ENCODE results near the gene SLC6A18.
A peak's percentile ranks its signal among the peaks of the same experiment; 100 is the strongest.

The SLC6A18 gene

DNA sequence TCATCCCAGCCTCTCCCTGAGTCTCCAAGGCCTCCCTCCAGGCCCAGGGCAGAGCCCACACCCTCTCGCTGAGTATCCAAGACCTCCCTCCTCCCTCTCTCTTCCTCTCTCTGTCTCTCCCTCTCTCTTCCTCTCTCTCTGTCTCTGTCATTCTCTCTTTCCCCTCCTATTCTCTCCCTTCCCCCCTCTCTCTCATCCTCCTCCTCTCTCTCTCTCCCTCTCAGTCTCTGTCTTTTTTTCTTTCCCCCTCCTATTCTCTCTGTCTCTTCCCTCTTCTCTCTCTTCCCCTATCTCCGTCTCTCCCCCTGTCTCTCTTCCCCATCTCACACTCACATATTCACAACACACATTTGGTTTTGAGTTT is 15.7 kb upstream of the SLC6A18 start:
- in situ Hi-C loops (cut with HindIII; ENCODE audit: low pct_unique_long_range_greater_than_20kb, low sequenced_read_pairs): no loop called here
- TF ChIP-seq JUND (IDR thresholded peaks at IDR 0.05; ENCODE audit: low read depth): no peak
- no peak for DNase-seq (ENCODE audit: low read depth in 1 of 2, low spot score in 1 of 2)

DNA sequence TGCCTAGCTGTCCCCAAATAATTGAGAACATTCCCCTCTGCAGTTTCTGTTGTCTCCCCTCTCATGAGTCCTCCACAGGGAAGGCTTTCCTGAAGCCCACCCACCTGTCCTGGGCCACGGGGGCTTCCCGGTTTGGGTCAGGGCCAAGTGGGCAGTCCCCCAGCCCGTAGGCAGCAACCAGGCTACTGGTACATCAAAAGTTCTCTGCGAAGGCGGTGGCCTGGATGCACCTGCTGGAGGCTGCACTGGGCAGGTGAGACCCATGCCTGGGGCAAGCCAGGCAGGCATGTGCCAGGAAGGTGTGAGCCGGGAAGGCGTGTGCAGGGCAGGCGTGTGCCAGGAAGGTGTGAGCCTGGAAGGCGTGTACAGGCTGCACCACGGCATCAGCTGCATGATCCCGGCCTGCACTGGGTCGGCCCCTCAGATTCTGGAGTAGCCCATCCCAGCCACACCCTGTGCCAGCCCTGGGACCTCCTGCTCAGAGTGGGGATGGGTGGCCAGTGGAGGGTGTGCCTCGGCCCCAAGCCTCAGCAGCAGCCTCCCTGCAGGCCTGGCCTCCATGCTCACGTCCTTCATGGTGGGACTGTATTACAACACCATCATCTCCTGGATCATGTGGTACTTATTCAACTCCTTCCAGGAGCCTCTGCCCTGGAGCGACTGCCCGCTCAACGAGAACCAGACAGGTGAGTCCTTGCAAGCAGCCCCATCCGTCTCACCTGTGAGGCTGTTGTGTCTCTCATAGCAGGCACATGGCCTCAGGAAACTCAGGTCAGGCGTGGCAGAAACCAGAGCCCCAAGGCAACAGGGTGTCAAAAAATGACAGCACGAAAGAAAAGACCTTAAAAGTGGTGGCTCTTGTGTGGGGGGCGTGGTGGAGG is 15.0 kb upstream of the SLC6A18 start:
- TF ChIP-seq JUND (IDR thresholded peaks at IDR 0.05; ENCODE audit: low read depth): no peak
- in situ Hi-C loops (cut with HindIII; ENCODE audit: low pct_unique_long_range_greater_than_20kb, low sequenced_read_pairs): no loop called here
- peak; percentile 71 to 72 for DNase-seq (ENCODE audit: low read depth in 1 of 2, low spot score in 1 of 2)

DNA sequence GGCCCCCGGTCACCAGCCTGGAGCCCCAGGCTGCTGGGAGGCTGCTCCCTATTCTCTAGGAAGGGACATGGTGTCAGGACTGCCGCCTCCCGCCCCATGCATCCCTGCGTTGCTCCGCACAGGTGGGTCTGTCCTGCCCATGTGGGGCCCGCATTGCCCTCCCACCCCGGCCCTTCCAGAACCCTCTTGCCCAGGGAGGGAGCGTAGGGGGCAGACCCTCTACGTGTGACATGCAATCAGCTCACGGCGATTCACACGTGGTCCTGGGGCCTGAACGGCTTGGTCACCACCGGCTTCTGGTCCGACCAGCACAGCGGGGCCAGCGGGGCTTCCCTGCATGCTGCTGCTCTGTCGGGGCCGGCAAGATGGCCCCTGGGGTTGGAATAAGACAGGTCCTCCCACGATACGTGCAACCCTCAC is 14.3 kb upstream of the SLC6A18 start:
- in situ Hi-C loops (cut with HindIII; ENCODE audit: low pct_unique_long_range_greater_than_20kb, low sequenced_read_pairs): no loop called here
- DNase-seq (ENCODE audit: low read depth in 1 of 2, low spot score in 1 of 2): no peak
- no peak for TF ChIP-seq JUND (IDR thresholded peaks at IDR 0.05; ENCODE audit: low read depth)

DNA sequence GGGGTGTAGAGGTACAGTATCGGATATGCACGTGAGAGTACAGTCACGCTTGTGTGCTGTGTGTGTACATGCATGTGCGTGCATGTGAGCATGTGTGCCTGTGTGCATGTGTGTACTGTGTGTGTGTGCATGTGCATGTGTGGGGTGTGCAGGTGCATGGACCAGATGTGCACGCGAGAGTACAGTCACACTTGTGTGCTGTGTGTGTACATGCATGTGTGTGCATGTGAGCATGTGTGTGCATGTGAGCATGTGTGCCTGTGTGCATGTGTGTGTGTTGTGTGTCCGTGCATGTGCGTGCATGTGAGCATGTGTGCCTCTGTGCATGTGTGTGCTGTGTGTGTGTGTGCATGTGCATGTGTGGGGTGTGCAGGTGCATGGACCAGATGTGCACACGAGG is 13.5 kb upstream of the SLC6A18 start:
- in situ Hi-C loops (cut with HindIII; ENCODE audit: low pct_unique_long_range_greater_than_20kb, low sequenced_read_pairs): no loop called here
- TF ChIP-seq JUND (IDR thresholded peaks at IDR 0.05; ENCODE audit: low read depth): no peak
- no peak for DNase-seq (ENCODE audit: low read depth in 1 of 2, low spot score in 1 of 2)

DNA sequence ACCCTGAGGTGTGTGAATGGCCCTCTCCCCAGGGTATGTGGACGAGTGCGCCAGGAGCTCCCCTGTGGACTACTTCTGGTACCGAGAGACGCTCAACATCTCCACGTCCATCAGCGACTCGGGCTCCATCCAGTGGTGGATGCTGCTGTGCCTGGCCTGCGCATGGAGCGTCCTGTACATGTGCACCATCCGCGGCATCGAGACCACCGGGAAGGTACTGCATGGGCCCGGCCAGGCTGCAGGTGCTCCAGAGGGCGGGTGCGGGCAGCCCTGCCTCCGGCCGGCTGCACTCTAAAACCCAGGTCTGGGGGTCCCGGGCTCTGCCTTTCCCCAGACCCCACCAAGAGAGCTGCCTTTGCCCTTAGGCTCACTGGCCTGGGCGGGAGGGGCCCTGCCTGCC is 12.9 kb upstream of the SLC6A18 start:
- DNase-seq (ENCODE audit: low read depth in 1 of 2, low spot score in 1 of 2): no peak
- no peak for TF ChIP-seq JUND (IDR thresholded peaks at IDR 0.05; ENCODE audit: low read depth)
- in situ Hi-C loops (cut with HindIII; ENCODE audit: low pct_unique_long_range_greater_than_20kb, low sequenced_read_pairs): no loop called here

DNA sequence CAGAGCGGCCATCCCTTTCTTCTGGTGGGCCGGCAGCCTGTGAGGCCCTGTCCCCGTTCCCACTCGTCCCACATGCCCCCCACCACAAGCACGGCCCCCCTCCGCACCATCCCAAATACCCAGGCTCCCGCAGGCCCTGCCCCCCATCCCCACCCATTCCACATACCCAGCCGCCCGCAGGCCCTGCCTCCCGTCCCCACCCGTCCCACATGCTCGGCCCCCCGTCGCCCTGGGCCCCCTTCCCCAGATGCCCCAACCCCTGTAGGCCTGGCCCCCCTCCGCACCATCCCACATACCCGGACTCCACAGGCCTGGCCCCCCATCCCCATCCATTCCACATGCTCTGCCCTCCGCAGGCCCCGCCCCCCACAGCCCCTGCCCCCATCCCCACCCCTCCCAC is 12.3 kb upstream of the SLC6A18 start:
- no peak for DNase-seq (ENCODE audit: low read depth in 1 of 2, low spot score in 1 of 2)
- in situ Hi-C loops (cut with HindIII; ENCODE audit: low pct_unique_long_range_greater_than_20kb, low sequenced_read_pairs): no loop called here
- TF ChIP-seq JUND (IDR thresholded peaks at IDR 0.05; ENCODE audit: low read depth): no peak

DNA sequence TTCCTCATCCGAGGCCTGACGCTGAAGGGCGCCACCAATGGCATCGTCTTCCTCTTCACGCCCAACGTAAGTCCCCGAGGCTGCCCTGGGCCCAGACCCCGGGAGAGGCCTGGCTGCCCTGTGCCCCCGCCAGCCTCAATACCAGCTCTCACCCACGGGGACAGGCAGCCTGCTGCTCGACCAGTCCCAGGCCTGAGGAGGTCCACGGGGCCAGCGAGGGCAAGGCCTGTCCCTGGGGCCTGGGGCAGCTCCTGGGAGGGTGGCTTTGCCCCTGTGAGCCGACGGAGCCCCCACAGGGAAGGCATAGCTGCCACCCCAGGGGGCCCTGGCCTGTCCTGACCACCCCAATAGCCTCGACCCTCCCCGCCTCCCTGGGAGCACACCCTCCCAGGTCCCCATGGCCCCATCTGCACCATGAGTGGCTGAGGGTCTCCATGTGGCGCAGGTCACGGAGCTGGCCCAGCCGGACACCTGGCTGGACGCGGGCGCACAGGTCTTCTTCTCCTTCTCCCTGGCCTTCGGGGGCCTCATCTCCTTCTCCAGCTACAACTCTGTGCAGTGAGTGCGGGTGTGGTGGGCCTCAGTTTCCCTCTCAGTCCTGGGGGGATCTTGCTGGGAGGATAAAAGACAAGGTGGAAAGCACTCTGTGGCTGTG is 11.5 kb upstream of the SLC6A18 start:
- in situ Hi-C loops (cut with HindIII; ENCODE audit: low pct_unique_long_range_greater_than_20kb, low sequenced_read_pairs): no loop called here
- TF ChIP-seq JUND (IDR thresholded peaks at IDR 0.05; ENCODE audit: low read depth): no peak
- DNase-seq (ENCODE audit: low read depth in 1 of 2, low spot score in 1 of 2): no peak

DNA sequence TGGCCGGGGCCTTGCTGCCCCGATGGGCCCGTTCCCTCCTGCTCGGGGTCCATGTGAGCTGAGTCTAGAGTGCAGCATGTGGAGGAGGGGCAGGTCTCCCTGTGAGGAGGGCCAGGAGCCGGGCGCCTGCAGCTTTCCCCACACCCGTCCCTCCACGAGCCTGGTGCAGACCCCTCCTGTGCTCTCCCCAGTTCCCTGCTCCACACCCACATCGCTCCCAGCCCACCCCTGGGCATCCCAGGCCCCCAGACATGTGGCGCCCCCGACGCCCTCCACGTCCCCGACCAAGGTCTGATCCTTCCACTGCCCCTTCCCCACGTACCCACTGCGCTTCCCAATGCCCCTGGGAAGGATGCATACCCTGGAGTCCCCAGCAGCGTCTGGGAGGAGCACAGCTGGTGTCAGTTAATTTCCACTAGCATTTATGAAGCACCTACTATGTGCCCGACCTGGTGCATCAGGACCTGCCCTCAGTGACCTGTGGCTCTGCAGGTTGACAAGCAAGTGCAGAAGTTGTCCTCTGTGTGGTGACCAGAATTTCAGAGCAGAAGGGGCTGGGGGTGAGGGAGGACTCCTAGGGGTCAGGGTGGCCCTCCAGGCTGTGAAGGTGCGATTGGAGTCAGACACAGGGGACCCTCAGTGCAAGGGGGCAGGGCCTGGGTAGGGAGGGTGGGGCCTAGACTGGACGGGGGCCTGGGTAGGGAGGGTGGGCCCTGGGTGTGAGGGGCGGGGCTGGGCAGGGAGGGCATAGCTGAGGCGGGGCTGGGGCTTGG is 10.8 kb upstream of the SLC6A18 start:
- TF ChIP-seq JUND (IDR thresholded peaks at IDR 0.05; ENCODE audit: low read depth): no peak
- no peak for DNase-seq (ENCODE audit: low read depth in 1 of 2, low spot score in 1 of 2)
- in situ Hi-C loops (cut with HindIII; ENCODE audit: low pct_unique_long_range_greater_than_20kb, low sequenced_read_pairs): no loop called here

DNA sequence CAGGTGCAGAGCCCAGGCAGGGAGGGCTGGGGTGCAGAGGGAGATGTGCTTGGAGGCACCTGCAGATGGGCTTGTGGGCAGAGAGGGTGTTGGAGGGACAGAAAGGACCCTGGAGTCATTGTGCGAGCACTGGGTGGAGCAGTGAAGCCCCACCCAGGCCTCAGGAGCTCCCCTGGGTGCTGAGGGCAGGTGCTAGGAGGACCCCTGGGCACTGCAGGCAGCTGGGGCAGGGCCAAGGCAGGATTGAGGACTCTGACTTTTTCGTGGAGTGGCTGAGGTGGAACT is 10.3 kb upstream of the SLC6A18 start:
- DNase-seq (ENCODE audit: low read depth in 1 of 2, low spot score in 1 of 2): no peak
- no peak for TF ChIP-seq JUND (IDR thresholded peaks at IDR 0.05; ENCODE audit: low read depth)
- in situ Hi-C loops (cut with HindIII; ENCODE audit: low pct_unique_long_range_greater_than_20kb, low sequenced_read_pairs): no loop called here

DNA sequence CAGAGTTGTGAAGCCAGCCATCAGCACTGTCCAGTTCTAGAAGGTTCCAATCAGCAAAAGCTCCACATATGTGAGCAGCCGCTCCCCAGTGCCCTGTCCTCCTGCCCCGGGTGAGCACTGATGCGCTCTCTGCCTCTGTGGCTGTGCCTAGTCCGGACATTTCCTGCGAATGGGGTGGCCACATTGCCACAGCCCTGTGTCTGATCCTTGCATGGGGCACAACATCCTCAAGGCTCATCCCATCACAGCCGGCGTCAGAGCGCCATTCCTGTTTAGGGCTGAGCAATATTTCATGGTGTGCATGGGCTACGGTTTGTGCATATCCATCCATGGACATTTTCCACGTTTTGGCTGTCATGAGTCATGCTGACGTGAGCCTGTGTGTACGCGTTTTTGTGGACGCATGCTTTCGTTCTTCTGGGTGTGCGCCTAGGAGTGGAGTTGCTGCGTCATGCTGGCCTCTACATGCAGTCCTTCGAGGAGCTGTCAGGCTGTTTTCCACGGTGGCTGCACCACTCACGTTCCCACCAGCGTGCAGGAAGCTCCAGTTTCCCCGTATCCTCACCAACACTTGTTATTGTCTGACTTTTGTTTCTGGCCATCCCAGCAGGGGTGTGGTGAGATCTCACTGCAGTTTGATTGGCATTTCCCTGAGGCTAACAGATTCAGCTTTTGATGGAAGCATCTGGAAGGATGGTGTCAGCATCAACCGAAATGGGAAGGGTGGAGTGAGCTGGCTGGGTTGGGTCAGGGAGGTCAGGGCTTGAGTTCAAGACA is 9.7 kb upstream of the SLC6A18 start:
- no peak for TF ChIP-seq JUND (IDR thresholded peaks at IDR 0.05; ENCODE audit: low read depth)
- in situ Hi-C loops (cut with HindIII; ENCODE audit: low pct_unique_long_range_greater_than_20kb, low sequenced_read_pairs): no loop called here
- DNase-seq (ENCODE audit: low read depth in 1 of 2, low spot score in 1 of 2): no peak

DNA sequence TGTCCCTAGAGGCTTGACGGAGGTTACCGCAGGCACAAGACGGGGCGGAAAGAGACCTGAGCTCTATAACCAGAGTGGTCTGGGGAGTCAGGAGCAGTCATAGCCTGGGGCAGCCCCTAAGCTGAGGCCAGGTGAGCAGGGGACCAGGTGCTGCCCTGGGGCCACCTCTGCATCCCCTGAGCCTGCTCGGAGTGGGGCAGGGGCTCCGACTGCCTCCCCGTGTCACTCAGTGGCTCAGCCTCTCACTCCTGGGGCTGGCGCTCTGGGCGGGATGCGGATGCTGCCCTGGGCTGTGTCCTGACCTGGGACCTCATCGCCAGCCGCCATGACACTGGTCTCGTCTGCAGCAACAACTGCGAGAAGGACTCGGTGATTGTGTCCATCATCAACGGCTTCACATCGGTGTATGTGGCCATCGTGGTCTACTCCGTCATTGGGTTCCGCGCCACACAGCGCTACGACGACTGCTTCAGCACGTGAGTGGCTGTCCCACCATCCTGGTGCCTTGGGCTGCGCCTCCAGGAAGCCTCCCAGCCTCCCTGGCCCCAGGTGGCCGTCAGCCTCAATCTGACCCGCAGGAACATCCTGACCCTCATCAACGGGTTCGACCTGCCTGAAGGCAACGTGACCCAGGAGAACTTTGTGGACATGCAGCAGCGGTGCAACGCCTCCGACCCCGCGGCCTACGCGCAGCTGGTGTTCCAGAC is 8.8 kb upstream of the SLC6A18 start:
- DNase-seq (ENCODE audit: low read depth in 1 of 2, low spot score in 1 of 2): no peak
- in situ Hi-C loops (cut with HindIII; ENCODE audit: low pct_unique_long_range_greater_than_20kb, low sequenced_read_pairs): no loop called here
- no peak for TF ChIP-seq JUND (IDR thresholded peaks at IDR 0.05; ENCODE audit: low read depth)

DNA sequence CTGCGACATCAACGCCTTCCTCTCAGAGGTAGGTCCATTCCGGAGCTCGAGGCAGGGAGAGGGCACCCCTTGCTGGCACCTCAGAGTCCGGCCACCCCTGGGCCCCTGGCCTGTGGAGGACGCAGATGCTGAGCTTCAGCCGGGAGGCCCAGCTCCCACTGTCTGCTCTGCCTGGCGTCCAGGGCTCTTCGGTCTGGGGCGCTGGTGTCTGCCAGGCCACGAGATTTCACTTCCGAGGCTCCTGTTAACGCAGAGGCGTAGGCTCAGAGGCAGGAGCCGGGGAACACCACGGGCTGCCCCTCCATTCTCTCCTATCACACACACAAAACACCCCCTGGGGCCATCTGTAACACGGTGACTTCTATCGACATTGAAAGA is 8.3 kb upstream of the SLC6A18 start:
- DNase-seq (ENCODE audit: low read depth in 1 of 2, low spot score in 1 of 2): no peak
- in situ Hi-C loops (cut with HindIII; ENCODE audit: low pct_unique_long_range_greater_than_20kb, low sequenced_read_pairs): no loop called here
- no peak for TF ChIP-seq JUND (IDR thresholded peaks at IDR 0.05; ENCODE audit: low read depth)

All from T47D (cell line).